HepG2 (cell line): ENCODE results near the gene KIN. TPM values are rescaled to one million over a fixed set of nuclear protein-coding genes. Genes with fewer than 3 reads are reported as not detected.
A peak's percentile ranks its signal among the peaks of the same experiment; 100 is the strongest.

Experiments
- CREM ChIP-seq, 2 experiments: sonication (generic) in 1 of 2; formaldehyde crosslinking in 1 of 2; IDR thresholded peaks; 2 replicates each; pipeline versions ENCODE4 v1.4.0 to v1.6.1; 2016 to 2020; ENCODE audit warnings: antibody characterized with exemption in 1 of 2, mild to moderate bottlenecking in 1 of 2, missing genetic modification reagents in 1 of 2
- DR1 ChIP-seq: sonication (generic); formaldehyde crosslinking; IDR thresholded peaks from 2 replicates; pipeline ENCODE4 v1.8.0; 2021; ENCODE audit warnings: mild to moderate bottlenecking, missing genetic modification reagents, inconsistent platforms
- GLI4 ChIP-seq: sonication (generic); formaldehyde crosslinking; IDR thresholded peaks from 2 replicates; pipeline ENCODE4 v1.5.1; 2020; ENCODE audit warnings: missing genetic modification reagents, mild to moderate bottlenecking, moderate library complexity, borderline replicate concordance
- HCFC1 ChIP-seq: fragments of 150-350 bp; IDR thresholded peaks from 2 replicates; pipeline ENCODE4 v1.6.1; 2014; ENCODE audit warnings: low read depth, low read length
- NCOA5 ChIP-seq: sonication (generic); formaldehyde crosslinking; IDR thresholded peaks from 2 replicates; pipeline ENCODE4 v1.4.0; 2020; ENCODE audit warnings: missing genetic modification reagents
- PAF1 ChIP-seq: IDR thresholded peaks from 2 replicates; pipeline ENCODE4 v1.6.1; 2016; ENCODE audit warnings: missing genetic modification reagents, missing compliant biosample characterization
- PHF5A ChIP-seq: IDR thresholded peaks from one replicate; pipeline ENCODE4 v1.6.1; 2018; ENCODE audit warnings: low read depth, missing genetic modification reagents; ENCODE audit not compliant: unreplicated experiment
- POLR2G ChIP-seq: fragments of 200-400 bp; formaldehyde crosslinking; IDR thresholded peaks from 2 replicates; pipeline ENCODE4 v1.6.1; 2018; ENCODE audit warnings: mild to moderate bottlenecking, low read depth, low read length, moderate library complexity
- RBAK ChIP-seq: sonication (generic); formaldehyde crosslinking; IDR thresholded peaks from 2 replicates; pipeline ENCODE4 v1.5.1; 2020; ENCODE audit warnings: mild to moderate bottlenecking, missing genetic modification reagents
- TOPORS ChIP-seq: sonication (generic); formaldehyde crosslinking; IDR thresholded peaks from 2 replicates; pipeline ENCODE4 v1.8.0; 2023; ENCODE audit warnings: mild to moderate bottlenecking, missing genetic modification reagents
- ZC3H13 ChIP-seq: sonication (generic); formaldehyde crosslinking; IDR thresholded peaks from 2 replicates; pipeline ENCODE4 v1.8.1; 2023; ENCODE audit warnings: mild to moderate bottlenecking, missing genetic modification reagents, moderate library complexity
- ZFP41 ChIP-seq: sonication (generic); formaldehyde crosslinking; IDR thresholded peaks from 2 replicates; pipeline ENCODE4 v1.4.0; 2020; ENCODE audit warnings: mild to moderate bottlenecking, missing genetic modification reagents, borderline replicate concordance
- ZNF180 ChIP-seq: sonication (generic); formaldehyde crosslinking; IDR thresholded peaks from 2 replicates; pipeline ENCODE4 v1.4.0; 2020; ENCODE audit warnings: low read depth, missing genetic modification reagents, borderline replicate concordance
- ZNF367 ChIP-seq: sonication (generic); formaldehyde crosslinking; IDR thresholded peaks from 2 replicates; pipeline ENCODE4 v1.4.0; 2020; ENCODE audit warnings: missing genetic modification reagents, borderline replicate concordance
- ZNF598 ChIP-seq: sonication (generic); formaldehyde crosslinking; IDR thresholded peaks from 2 replicates; pipeline ENCODE4 v1.5.1; 2020; ENCODE audit warnings: mild to moderate bottlenecking, missing genetic modification reagents, borderline replicate concordance
- ZNF839 ChIP-seq: sonication (generic); formaldehyde crosslinking; IDR thresholded peaks from 2 replicates; pipeline ENCODE4 v1.4.0; 2020; ENCODE audit warnings: missing genetic modification reagents, mild to moderate bottlenecking, borderline replicate concordance
- polyA plus RNA-seq, 8 experiments: library from polyadenylated mRNA; depleted of rRNA in 3 of 8; stranded (reverse) in 7 of 8; unstranded in 1 of 8; fragments of >200 nt; fragmentation: Illumina TruSeq in 4 of 8; extraction: Trizol in 4 of 8; gene quantifications; 2 replicates each; pipeline versions ENCODE4 v1.2.1 to v1.2.3, GENCODE V29; 2011 to 2016; ENCODE audit warnings: low read depth in 4 of 8, missing spikeins in 1 of 8, mixed read lengths in 1 of 8; ENCODE audit not compliant: insufficient read depth in 1 of 8
- total RNA-seq, 5 experiments: library from RNA; depleted of rRNA; stranded (reverse); fragments of >200 nt; fragmentation: Illumina TruSeq; extraction: Trizol; gene quantifications; 2 replicates each; pipeline ENCODE4 v1.2.3, GENCODE V29; 2016; ENCODE audit warnings: low read depth in 1 of 5
- TF ChIP-seq, protein P1 (sequence below): sonication (generic); formaldehyde crosslinking; IDR thresholded peaks from 2 replicates; pipeline ENCODE4 v1.5.0; 2020; ENCODE audit warnings: mild to moderate bottlenecking, missing genetic modification reagents
- TF ChIP-seq, protein P2 (sequence below): sonication (generic); formaldehyde crosslinking; IDR thresholded peaks from 2 replicates; pipeline ENCODE4 v1.5.0; 2020; ENCODE audit warnings: missing genetic modification reagents
- TF ChIP-seq, protein P3 (sequence below): sonication (generic); formaldehyde crosslinking; IDR thresholded peaks from 2 replicates; pipeline ENCODE4 v1.8.0; 2022; ENCODE audit warnings: missing genetic modification reagents, low read depth, mild to moderate bottlenecking, borderline replicate concordance
- TF ChIP-seq, protein P4 (sequence below): sonication (generic); formaldehyde crosslinking; IDR thresholded peaks from 2 replicates; pipeline ENCODE4 v1.5.1; 2020; ENCODE audit warnings: mild to moderate bottlenecking, missing genetic modification reagents, moderate library complexity
- TF ChIP-seq, protein P5 (sequence below): sonication (generic); formaldehyde crosslinking; IDR thresholded peaks from 2 replicates; pipeline ENCODE4 v1.4.0; 2020; ENCODE audit warnings: mild to moderate bottlenecking, missing genetic modification reagents

The KIN gene
- total and polyA plus RNA-seq, 2 of the 13 experiments (the other 11 are each of a cell fraction or from before 2014, with no cell fraction given) = 4.9 to 23.2 TPM

DNA sequence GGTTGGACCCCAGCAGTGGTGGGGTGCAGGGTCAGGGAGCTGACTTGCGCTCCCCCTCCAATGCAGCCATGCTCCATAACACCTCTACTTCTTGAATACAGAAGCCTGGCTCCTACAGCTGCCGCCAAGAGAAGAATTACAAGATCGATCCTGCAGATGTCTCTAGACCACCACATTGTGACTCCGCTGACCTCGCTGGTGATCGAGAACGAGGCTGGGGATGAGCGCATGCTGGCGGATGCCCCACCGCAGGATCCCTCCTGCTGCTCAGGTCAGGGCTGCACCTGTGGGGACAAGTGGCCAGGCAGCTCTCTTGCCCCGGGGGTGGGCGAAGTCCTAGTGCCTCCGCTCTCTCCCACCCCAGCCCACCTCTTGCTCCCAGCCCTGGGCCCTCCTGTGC lies 53.0 kb downstream of the KIN start (continued):
- no peak for TF ChIP-seq TOPORS
- no peak for TF ChIP-seq ZNF839 (CRISPR knock-in tag)
- no peak for TF ChIP-seq ZC3H13 (CRISPR knock-in tag)
- TF ChIP-seq RBAK (CRISPR knock-in tag) = no peak
- TF ChIP-seq GLI4 = no peak
- TF ChIP-seq, protein P1, sequence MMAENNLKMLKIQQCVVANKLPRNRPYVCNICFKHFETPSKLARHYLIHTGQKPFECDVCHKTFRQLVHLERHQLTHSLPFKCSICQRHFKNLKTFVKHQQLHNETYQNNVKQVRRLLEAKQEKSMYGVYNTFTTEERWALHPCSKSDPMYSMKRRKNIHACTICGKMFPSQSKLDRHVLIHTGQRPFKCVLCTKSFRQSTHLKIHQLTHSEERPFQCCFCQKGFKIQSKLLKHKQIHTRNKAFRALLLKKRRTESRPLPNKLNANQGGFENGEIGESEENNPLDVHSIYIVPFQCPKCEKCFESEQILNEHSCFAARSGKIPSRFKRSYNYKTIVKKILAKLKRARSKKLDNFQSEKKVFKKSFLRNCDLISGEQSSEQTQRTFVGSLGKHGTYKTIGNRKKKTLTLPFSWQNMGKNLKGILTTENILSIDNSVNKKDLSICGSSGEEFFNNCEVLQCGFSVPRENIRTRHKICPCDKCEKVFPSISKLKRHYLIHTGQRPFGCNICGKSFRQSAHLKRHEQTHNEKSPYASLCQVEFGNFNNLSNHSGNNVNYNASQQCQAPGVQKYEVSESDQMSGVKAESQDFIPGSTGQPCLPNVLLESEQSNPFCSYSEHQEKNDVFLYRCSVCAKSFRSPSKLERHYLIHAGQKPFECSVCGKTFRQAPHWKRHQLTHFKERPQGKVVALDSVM = no peak
- no peak for TF ChIP-seq NCOA5 (CRISPR knock-in tag)
- TF ChIP-seq POLR2G = peak; percentile 51
- TF ChIP-seq PHF5A = no peak
- no peak for TF ChIP-seq ZNF367 (CRISPR knock-in tag)
- TF ChIP-seq, protein P2, sequence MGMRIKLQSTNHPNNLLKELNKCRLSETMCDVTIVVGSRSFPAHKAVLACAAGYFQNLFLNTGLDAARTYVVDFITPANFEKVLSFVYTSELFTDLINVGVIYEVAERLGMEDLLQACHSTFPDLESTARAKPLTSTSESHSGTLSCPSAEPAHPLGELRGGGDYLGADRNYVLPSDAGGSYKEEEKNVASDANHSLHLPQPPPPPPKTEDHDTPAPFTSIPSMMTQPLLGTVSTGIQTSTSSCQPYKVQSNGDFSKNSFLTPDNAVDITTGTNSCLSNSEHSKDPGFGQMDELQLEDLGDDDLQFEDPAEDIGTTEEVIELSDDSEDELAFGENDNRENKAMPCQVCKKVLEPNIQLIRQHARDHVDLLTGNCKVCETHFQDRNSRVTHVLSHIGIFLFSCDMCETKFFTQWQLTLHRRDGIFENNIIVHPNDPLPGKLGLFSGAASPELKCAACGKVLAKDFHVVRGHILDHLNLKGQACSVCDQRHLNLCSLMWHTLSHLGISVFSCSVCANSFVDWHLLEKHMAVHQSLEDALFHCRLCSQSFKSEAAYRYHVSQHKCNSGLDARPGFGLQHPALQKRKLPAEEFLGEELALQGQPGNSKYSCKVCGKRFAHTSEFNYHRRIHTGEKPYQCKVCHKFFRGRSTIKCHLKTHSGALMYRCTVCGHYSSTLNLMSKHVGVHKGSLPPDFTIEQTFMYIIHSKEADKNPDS = no peak
- TF ChIP-seq, protein P3, sequence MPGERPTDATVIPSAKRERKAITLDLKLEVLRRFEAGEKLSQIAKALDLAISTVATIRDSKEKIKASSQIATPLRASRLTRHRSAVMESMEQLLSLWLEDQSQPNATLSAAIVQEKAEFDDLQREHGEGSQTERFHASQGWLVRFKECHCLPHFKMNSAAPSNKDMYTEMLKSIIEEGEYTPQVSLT (CRISPR knock-in tag) = no peak
- TF ChIP-seq DR1 = no peak
- peak; percentile 70 for TF ChIP-seq PAF1 (CRISPR knock-in tag)
- no peak for TF ChIP-seq ZFP41
- no peak for TF ChIP-seq ZNF180 (CRISPR knock-in tag)
- TF ChIP-seq, protein P4, sequence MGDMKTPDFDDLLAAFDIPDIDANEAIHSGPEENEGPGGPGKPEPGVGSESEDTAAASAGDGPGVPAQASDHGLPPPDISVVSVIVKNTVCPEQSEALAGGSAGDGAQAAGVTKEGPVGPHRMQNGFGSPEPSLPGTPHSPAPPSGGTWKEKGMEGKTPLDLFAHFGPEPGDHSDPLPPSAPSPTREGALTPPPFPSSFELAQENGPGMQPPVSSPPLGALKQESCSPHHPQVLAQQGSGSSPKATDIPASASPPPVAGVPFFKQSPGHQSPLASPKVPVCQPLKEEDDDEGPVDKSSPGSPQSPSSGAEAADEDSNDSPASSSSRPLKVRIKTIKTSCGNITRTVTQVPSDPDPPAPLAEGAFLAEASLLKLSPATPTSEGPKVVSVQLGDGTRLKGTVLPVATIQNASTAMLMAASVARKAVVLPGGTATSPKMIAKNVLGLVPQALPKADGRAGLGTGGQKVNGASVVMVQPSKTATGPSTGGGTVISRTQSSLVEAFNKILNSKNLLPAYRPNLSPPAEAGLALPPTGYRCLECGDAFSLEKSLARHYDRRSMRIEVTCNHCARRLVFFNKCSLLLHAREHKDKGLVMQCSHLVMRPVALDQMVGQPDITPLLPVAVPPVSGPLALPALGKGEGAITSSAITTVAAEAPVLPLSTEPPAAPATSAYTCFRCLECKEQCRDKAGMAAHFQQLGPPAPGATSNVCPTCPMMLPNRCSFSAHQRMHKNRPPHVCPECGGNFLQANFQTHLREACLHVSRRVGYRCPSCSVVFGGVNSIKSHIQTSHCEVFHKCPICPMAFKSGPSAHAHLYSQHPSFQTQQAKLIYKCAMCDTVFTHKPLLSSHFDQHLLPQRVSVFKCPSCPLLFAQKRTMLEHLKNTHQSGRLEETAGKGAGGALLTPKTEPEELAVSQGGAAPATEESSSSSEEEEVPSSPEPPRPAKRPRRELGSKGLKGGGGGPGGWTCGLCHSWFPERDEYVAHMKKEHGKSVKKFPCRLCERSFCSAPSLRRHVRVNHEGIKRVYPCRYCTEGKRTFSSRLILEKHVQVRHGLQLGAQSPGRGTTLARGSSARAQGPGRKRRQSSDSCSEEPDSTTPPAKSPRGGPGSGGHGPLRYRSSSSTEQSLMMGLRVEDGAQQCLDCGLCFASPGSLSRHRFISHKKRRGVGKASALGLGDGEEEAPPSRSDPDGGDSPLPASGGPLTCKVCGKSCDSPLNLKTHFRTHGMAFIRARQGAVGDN (CRISPR knock-in tag) = 0 out of 2 replicates have a peak, but pooled peaks have one; percentile 9
- TF ChIP-seq, protein P5, sequence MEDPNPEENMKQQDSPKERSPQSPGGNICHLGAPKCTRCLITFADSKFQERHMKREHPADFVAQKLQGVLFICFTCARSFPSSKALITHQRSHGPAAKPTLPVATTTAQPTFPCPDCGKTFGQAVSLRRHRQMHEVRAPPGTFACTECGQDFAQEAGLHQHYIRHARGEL (CRISPR knock-in tag) = no peak
- TF ChIP-seq ZNF598 = no peak
- TF ChIP-seq CREM (IDR thresholded peaks at IDR 0.05) = no peak
- no peak for TF ChIP-seq CREM (CRISPR knock-in tag; IDR thresholded peaks at IDR 0.05)
- no peak for TF ChIP-seq HCFC1
